Left renal pelvis (tissue), 4 donors: ENCODE measurements around the gene STAT6. TPM values are rescaled to one million over a fixed set of nuclear protein-coding genes. Genes with fewer than 3 reads are reported as not detected.

ENCODE experiments used
- DNase-seq, 4 donors: peaks; one replicate each; pipeline ENCODE4 v3.0.0-alpha.2; 2013; ENCODE audit warnings: low read depth in 4 of 4, low spot score in 3 of 4
- polyA plus RNA-seq, 4 donors: library from polyadenylated mRNA; unstranded; fragments of 120-200 nt; gene quantifications; one replicate each; pipeline ENCODE4 v1.2.1, GENCODE V29; 2013; ENCODE audit not compliant: insufficient read length in 4 of 4

The STAT6 gene
- polyA plus RNA-seq, 4 donors: 74.8 to 122 (median 98.2) TPM

DNA sequence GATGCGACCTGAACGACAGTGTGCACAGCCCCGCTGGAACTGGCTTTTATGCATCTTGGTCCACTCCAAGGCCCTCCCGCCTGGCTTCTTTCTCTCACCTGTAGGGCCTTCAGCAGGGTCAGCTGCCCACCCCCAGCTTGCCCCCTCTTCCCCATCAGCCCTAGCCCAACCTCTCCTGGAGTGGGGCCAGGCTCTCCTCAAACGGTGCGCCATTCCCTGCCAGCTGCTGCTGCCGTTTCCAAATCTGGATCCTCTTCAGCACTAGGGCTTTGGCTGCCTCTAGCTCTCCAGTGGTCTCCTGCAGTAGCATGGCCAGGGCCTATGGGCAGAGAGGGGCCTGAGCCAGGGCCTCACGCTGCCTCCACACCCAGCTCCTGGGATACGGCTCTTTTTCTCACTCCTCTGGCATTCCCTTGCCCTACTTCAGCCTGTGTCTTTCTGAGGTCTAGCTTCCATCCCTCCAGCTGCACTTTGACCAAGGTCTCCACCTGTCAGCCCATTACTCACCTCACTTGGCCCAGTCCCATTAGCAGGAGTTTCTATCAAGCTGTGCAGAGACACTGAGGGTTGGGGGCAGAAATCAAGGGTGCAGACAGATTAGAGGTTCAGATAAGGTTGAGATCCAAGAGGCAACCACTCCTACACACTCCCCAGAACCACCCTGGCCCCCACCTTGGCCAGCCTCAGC lies 5.0 kb downstream of the STAT6 start:
- no peak for DNase-seq

DNA sequence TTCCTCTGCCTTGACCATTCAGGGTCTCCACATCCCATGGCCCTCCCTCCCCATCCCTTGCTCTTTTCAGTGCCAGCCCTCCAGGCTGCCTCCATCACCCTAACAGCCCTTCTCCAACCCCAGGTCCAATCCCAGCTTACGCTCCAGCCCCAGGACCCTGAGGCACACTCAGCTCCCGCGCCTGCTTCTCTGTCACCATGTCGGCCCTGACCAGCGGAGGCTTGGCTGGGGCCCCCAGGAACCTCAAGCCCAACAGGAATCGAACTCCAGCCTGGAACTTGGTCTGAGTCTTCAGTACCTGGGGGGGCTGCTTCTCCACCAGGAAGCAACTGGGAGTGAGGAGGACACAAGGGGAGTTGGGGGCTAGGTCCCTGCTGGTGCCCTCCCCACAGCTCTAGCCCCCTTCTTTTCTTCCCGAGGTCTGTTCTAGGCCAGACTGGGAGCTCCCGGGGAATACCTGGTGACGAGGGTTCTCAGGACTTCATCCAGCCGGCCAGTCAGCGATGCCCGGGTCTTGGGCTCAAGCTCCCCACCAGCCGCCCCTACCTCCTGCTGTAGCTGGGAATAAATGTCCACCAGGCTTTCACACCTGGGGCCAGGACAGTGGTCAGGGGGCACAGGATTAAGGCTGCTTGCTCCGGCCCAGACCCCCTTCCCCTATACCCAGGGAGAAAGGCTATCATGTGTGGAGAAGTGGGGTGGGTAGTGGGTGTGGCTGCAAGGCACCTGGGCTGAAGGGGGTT lies 6.0 kb downstream of the STAT6 start:
- no peak for DNase-seq

DNA sequence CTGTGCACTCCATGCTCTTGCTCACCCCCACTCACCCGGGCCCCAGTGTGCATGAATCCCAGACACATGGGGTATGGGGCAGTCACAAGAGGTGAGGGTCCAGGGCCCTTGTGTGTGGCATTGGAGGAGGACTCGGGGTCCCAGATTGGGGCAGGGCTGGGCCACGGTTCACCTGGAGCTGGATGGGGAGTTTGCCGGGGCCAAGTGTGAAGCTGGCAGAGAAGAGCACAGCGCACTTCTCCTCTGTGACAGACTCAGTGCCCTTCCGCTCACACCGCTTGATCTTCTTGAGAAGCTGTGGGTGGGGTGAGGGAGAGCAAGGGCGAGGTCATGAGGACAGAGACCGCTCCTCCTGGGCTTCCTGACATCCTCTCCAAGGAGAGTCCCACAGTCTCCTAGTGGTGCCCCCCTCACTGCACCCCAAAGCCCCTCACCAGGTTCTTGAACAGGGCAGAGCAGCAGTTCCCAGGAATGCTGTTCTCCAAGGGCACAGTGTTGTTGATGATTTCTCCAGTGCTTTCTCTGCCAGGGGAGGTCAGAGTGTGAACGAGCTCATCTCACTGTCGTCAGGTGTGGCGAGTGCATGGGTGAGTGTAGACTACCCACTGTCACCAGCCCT lies 6.8 kb downstream of the STAT6 start:
- no peak for DNase-seq

DNA sequence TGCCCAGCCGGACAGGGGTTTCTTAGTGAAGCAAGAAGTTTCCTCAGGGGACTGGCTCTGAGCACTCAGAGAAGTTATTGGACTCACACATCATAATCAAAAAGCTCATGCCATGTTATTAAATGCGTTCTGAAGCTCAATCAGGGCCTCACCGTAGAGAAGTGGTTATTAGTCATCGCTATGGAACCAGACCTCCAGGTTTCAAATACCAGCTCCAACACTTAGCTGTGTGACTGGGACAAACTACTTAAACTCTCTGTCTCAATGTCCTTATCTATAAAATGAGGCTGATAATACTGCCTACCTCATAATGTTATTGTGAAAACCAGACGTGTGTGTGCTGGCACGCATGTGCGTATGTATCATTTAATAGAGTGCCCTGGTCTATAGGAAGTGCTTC lies 7.3 kb downstream of the STAT6 start:
- DNase-seq: no peak

DNA sequence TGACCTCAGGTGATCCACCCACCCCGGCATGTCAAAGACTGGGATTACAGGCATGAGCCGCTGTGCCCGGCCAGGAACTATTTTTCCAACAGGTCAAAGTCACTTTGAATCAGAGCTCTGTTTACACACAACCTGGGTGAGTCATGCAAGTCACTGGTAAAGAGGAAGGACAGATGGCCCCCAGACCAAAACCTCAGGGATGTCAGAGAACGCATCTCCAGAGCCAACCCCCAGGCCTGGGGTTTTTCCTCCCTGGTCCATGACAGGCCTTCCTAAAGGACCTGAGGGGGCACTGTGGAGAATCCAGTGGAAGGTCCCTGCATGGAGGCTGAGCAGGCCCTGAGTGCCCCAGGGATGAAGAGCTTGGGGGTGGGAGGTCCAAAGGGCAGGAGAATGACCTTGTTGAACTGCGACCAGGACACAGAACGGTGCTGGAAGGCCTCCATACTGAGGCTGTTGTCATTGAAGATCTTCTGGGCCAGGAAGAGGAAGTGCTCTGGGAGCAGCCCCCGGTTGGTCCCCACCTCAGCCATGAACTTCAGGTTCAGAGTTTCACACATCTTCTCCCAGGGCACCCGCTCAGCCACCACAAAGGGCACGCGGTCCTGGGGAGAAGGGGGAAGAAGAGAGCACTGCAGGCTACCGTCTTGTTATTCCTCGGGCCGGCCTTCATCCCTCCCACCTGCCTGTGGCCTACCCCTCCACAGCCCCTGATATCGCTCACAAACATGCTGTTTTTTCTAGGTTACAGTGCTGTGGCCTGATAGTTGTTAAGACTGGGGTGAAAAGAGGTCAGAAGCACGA lies 9.1 kb downstream of the STAT6 start:
- DNase-seq: no peak

DNA sequence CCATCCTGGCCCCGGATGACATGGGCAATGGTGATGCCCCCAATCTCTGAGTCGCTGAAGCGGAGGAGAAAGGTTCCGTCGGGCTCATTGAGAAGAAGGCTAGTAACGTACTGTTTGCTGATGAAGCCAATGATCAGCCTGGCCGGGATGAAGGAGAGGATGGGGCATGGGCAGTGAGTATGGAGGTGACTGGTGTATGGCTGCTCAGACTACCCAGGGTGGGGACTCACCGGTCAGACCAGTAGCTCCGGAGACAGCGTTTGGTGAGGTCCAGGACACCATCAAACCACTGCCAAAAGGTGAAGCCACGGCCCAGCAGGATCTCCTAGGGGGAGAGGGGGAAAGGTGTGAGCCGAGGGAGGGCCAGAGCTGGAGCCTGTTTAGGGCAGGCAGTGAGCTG lies 11.4 kb downstream of the STAT6 start:
- DNase-seq: no peak

DNA sequence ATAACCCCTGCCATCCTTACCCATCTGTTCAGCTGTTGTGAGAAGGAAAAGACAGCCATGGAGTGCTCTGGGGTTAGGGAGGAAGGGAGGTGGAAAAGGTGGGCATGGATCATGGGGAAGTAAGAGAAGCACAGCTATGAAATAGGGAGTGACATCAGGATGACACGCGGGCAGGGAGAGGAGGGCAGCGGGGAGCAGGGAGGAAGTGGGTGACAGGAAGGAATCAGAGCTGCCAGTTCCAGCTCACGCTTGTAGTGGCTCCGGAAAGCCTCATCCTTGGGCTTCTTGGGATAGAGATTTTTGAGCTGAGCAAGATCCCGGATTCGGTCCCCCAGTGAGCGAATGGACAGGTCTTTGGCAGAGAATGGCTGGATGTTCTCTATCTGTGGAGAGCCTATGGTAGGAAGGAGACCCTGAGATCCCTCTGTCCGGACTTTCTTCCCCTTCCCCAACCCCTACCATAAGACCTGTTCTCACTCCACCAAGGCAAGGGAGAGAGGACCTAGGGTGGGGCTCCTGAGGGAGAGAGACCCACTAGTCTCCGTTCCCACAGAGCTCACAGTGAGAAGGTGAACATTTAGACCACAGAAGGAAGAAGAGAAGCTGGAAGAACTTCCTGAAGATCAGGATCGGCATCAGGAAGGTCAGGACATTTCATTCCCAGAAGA lies 12.0 kb downstream of the STAT6 start:
- DNase-seq: no peak

DNA sequence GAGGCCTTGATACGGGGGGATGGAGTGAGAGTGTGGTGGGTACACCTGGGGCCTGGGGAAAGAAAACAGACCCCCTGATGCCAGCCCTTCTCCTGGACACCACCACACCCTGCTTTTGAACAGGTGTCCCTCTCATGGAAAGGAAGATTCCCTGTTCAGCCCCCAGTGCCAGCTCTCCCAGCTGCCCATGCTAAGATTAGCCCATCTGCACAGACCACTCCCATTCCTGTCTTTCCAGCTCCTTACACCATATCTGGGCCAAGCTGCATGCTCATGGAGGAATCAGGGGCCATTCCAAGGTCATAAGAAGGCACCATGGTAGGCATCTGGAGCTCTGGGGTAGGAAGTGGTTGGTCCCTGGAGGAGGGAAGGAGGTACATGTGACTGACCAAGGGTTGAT lies 12.6 kb downstream of the STAT6 start:
- no peak for DNase-seq

DNA sequence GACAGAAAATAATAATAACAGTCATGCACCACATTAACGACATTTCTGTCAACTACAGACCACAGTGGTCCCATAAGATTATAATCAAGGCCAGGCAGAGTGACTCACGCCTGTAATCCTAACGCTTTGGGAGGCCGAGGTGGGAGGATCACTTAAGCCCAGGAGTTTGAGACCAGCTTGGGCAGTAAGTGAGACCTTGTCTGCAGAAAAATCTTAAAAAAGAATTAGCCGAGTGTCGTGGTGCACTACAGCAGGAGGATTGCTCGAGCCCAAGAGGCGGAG lies 13.7 kb downstream of the STAT6 start:
- DNase-seq: no peak

DNA sequence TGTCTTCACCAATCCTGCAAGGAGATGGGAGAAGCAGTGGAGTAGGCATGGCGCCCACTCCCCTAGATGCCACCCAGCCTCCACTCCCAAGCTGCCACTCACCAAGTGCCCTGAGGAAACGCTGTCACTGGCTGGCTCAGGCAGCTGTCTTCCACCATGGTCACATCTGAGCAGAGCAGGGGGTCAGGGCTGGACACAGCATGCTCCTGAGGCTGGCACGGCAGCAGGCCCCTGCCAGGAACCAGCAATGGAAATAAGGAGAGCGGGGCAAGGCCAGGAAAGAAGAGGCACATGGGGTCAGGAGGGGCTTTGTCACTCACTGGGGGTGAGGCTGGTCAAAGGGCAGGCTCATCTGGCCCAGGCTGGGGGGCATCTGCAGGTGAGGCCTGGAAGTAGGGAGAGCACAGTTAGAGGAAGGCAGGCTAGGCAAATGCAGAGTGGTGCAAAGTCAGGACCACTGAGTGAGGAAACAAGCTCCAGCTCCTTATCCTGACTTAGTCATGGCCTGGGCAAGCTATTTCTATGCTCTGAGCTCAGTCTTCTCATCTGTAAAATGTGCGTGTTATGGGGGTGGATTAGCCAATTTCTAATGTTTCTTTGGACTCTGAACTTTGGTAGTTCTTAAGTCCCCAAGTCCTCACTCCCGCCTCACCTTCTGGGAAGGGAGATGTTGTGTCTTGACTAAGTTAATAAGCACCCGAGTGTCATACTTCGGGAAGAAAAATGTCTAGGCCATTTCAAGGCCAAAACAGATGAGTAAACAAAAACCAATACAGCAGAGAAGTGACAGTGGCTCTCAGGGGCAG lies 14.2 kb downstream of the STAT6 start:
- no peak for DNase-seq

DNA sequence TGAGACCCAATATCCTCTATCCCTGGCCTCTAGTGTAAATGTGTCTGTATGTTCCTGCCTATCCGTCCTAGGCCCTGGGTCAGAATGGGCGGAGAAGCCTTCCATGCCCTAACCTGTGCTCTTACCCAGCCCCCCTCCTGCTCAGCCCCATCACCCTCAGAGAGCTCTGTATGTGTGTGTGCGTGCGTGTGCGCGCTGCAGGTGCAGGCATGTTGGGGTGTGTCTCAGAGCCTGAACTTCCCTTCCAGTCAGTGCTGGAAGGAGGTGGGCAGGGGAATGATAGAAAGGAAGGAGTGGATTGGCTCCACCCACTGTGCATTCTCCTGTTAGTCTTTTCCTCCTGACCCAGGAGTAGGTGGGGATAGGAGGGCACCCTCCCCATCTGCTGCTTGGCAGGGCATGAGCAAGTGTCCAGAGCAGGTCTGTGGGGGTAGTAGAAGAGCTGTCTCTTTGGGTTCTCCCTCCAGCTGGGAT lies 15.0 kb downstream of the STAT6 start:
- no peak for DNase-seq

DNA sequence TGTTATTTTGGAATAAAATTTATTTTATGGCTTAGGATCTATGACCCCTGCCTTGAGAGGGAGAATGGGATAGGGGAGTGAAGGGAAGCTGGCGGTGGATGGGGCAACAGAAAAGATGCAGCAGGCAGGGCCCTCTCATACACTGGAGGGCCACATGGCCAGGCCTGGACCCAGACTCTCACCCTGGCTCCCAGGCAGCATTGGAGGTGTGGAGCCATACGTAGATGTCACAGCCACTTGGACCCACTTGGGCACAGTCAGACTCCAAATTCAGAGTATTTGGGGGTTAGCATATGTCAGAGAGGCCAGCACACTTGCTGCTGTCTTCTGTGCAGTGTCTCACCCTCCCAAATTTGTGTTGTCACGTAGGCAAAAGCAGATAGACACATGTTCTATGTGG lies 15.7 kb downstream of the STAT6 start:
- DNase-seq: no peak

DNA sequence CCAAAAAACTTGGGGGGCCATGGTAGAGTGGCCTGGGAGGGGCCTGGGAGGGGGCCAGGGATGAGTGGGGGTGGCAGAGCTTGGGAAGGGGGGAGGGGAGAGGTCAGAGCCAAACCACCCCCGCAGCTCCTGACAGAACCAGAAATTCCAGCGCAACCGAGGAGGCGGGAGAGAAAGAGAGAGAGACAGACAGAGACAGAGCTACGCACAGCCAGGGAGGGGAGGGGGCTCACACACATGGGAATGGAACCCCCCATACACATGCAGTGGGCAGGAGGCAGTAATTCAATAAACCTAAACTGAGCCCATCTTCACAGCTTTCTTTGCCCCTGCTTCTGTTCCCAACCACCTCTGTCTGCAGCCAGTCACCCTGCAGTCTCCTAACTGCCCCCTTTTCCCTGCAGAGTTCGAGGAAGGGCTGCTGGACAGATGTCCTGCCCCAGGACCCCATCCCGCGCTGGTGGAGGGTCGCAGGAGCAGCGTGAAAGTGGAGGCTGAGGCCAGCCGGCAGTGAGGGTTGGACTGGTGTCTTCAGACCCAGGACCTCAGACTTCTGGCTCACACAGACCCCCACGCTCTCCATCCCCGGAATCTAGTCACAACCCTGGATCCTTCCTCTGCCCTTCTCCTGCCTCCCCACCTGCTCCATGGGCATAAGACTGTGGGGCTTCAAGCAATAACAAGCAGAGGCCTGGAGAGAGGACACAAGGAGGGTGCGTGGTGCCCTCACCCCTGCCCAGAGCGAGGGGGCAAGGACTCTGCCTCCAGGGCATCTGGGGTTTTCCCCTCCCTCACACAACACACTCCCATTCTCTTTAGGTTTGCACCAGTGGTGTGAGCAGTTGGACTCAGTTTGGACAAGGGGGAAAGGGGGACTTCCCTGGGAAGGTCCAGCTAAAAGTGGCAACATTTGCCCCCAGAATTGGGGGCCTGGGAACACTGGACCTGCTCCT lies 16.7 kb downstream of the STAT6 start:
- no peak for DNase-seq

DNA sequence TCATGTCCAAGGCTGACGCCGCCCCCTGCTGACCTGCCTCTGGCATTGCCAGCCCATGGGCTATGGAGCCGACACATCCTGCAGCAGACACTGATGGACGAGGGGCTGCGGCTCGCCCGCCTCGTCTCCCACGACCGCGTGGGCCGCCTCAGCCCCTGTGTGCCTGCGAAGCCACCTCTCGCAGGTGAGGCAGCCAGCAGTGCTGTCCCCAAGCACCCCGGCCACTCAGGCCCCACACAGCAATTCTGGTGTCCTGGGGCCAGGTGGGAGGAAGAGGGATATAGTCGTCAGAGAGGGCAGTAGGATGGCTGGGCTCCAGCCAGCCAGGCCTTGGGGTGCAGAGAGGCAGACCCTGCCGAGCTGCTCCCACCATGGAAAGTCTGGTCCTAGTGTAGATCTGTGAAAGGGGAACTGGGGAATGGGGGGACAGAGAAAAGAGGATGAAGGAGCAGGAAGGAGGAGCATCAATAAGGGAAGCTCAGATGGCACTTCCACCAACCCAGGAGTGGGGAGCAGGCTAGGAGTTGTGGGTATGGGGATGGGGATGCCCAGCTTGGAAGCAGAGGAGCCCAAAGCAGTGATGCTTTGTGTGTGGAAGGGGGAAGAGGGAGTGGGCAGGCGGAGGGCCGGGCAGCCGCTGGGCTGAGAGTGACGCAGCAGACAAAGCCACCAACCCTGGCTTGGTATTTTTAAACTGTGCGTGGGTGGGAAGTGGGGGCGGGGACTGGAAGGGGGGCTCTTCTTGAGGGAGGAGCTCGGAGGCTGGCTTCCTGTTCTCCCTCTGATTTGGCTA lies 17.6 kb downstream of the STAT6 start:
- peak in 3 of 4 donors; percentile 35 to 63 (median 46) for DNase-seq

DNA sequence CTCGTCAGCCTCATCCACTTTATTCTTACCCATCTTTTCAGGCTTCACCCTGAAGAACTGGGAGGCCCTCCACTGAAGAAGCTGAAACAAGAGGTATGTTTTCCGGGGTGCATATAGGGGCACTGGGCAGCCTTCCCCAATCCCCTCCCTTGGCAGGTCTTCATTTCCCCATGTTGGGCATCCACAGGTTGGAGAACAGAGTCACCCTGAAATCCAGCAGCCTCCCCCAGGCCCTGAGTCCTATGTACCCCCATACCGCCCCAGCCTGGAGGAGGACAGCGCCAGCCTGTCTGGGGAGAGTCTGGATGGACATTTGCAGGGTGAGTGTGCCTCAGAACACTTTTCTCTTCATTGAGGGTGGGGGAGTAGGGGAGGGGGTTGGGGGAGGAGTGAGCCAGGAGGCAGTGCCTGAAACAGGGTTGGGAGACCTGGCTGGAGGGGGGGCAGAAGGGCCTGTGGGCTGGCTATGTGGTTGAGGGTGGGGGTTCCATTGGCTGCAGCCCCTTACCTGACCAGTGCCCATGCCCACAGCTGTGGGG lies 18.2 kb downstream of the STAT6 start:
- no peak for DNase-seq

DNA sequence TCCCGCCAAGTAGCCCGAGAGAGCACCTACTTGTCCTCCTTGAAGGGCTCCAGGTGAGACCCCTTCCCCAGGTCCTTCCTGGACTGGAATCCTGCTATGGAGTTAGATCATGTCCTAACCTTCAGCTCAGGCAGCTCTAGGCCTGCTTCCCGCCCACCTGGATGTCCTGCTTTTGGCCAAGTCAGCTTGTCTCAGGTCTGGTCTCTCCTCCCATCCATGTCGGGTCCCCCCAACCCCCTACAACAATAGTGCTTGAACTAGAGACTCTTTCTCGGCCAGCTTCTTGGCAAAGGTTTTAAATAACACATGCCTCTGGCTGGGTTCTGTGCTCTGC lies 18.7 kb downstream of the STAT6 start:
- no peak for DNase-seq

DNA sequence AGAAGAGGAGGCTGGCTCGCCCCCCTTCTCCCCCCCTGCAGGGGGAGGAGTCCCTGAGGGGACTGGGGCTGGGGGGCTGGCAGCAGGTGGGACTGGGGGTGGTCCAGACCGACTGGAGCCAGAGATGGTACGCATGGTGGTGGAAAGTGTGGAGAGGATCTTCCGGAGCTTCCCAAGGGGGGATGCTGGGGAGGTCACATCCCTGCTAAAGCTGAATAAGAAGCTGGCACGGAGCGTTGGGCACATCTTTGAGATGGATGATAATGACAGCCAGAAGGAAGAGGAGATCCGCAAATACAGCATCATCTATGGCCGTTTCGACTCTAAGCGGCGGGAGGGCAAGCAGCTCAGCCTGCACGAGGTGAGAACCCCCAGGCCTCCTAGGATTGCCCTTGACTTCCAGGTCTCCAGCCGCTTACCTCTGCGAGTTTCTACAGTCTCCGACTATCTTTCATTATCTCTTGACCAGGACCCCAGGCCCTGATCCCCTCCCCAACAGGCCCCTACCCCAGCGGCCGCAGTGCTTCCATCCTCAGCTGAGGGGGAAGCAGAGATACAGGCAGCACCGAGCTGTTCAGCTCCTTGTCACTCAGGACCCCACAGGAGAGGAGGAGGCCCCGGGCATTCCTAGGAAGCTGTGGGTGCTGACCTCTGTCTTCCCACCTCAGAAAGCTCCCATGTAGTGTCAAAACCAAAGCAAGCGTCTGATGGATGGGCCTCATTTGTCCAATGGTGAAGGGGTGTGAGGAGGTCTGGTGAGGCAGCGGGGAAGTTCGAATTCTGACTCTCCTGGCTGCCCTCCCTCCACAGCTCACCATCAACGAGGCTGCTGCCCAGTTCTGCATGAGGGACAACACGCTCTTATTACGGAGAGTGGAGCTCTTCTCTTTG lies 19.3 kb downstream of the STAT6 start:
- no peak for DNase-seq
